Measurements from ENCODE around the gene NDRG3.

DNA sequence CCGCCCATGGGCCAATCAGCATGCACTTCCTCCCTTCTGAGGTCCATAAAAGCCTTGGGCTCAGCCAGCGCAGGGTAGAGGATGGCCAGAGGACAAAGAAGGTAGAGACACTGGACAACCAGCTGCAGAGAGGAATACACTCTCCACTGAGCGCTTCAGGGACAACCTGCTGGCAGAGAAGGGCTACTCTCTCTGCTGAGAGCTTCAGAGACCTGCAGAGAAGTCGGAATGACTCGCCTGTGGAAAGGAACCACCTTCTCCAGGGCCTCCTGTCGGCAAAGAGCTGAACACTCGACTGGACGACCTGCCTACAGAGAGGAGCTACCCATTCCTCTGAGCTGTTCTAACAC, 68.5 kb downstream of the NDRG3 start:
- TF ChIP-seq, protein P1, sequence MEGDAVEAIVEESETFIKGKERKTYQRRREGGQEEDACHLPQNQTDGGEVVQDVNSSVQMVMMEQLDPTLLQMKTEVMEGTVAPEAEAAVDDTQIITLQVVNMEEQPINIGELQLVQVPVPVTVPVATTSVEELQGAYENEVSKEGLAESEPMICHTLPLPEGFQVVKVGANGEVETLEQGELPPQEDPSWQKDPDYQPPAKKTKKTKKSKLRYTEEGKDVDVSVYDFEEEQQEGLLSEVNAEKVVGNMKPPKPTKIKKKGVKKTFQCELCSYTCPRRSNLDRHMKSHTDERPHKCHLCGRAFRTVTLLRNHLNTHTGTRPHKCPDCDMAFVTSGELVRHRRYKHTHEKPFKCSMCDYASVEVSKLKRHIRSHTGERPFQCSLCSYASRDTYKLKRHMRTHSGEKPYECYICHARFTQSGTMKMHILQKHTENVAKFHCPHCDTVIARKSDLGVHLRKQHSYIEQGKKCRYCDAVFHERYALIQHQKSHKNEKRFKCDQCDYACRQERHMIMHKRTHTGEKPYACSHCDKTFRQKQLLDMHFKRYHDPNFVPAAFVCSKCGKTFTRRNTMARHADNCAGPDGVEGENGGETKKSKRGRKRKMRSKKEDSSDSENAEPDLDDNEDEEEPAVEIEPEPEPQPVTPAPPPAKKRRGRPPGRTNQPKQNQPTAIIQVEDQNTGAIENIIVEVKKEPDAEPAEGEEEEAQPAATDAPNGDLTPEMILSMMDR (conservative IDR thresholded peaks at IDR 0.05) = no peak
- no peak for TF ChIP-seq EZH2 (IDR thresholded peaks at IDR 0.05; ENCODE audit: low read depth)

All from PC-9 (cell line).